ENCODE measurements around the gene LUM. TPM values are rescaled to one million over a fixed set of nuclear protein-coding genes. Genes with fewer than 3 reads are reported as not detected.

LUM gene
- total RNA-seq, 1 experiment from 2014 or later = not detected

- intact Hi-C loops (cut with micrococcal nuclease; ENCODE audit: unreplicated experiment) = loop anchor here (5.0 kb wide), 1 partner anchor 221 kb away; no protein-coding TSS in a partner anchor
- Histone ChIP-seq H3K27ac (ENCODE audit: low read depth, low read length, poor library complexity, severe bottlenecking) (no peak overlapping the region), H3K9me3 (ENCODE audit: low read depth, low read length, poor library complexity, severe bottlenecking) (no peaks in the 10 kb centered on the region), H3K27me3 (replicated peaks; ENCODE audit: insufficient read depth, low read depth, low read length, poor library complexity) (no peaks in the 10 kb centered on the region), H3K36me3 (ENCODE audit: insufficient read depth, low read length, poor library complexity, severe bottlenecking) (no peaks in the 10 kb centered on the region), H3K4me3 (ENCODE audit: low read depth, low read length, poor library complexity, severe bottlenecking) (no peak overlapping the region), H3K4me1 (ENCODE audit: insufficient read depth, low read length, poor library complexity, severe bottlenecking) (no peaks in the 10 kb centered on the region)
- no peak for DNase-seq (ENCODE audit: low spot score)
- no TSS peak for BruUV-seq (replicated peaks)
- POLR2A ChIA-PET (ENCODE audit: low non-redundant PET) = no interaction called here
- TF ChIP-seq CTCF (conservative IDR thresholded peaks at IDR 0.05; ENCODE audit: low read depth, low read length) = no peak
- TF ChIP-seq EZH2 (IDR thresholded peaks at IDR 0.05; ENCODE audit: borderline replicate concordance, low read depth, low read length, poor library complexity, severe bottlenecking) = no peak
- CTCF ChIA-PET = no interaction called here
These were observed 5.5 kb downstream of the LUM start for GRCh38 chr12:91105807-91106206.

- no peaks in the 10 kb centered on the region for H3K27me3 ChIP-seq (replicated peaks; ENCODE audit: insufficient read depth, low read depth, low read length, poor library complexity)
- intact Hi-C loops (cut with micrococcal nuclease; ENCODE audit: unreplicated experiment) = loop anchor here (5.0 kb wide), 1 partner anchor 222 kb away; no protein-coding TSS in a partner anchor
- H3K27ac ChIP-seq (ENCODE audit: low read depth, low read length, poor library complexity, severe bottlenecking) = no peak overlapping the region
- BruUV-seq (replicated peaks) = no TSS peak
- H3K4me1 ChIP-seq (ENCODE audit: insufficient read depth, low read length, poor library complexity, severe bottlenecking) = no peaks in the 10 kb centered on the region
- H3K9me3 ChIP-seq (ENCODE audit: low read depth, low read length, poor library complexity, severe bottlenecking) = no peaks in the 10 kb centered on the region
- TF ChIP-seq EZH2 (IDR thresholded peaks at IDR 0.05; ENCODE audit: borderline replicate concordance, low read depth, low read length, poor library complexity, severe bottlenecking) = no peak
- TF ChIP-seq CTCF (conservative IDR thresholded peaks at IDR 0.05; ENCODE audit: low read depth, low read length) = no peak
- no peak for DNase-seq (ENCODE audit: low spot score)
- CTCF ChIA-PET = no interaction called here
- H3K36me3 ChIP-seq (ENCODE audit: insufficient read depth, low read length, poor library complexity, severe bottlenecking) = no peaks in the 10 kb centered on the region
- POLR2A ChIA-PET (ENCODE audit: low non-redundant PET) = no interaction called here
- H3K4me3 ChIP-seq (ENCODE audit: low read depth, low read length, poor library complexity, severe bottlenecking) = no peak overlapping the region
These were observed 6.4 kb downstream of the LUM start for GRCh38 chr12:91104812-91105466.

GRCh38 chr12:91103624-91104023 is 7.7 kb downstream of the LUM start:
- BruUV-seq (replicated peaks) = no TSS peak

More at GRCh38 chr12:91103624-91104023, 7.7 kb downstream of the LUM start:
- no peaks in the 10 kb centered on the region for H3K27me3 ChIP-seq (replicated peaks; ENCODE audit: insufficient read depth, low read depth, low read length, poor library complexity)
- intact Hi-C loops (cut with micrococcal nuclease; ENCODE audit: unreplicated experiment) = no loop called here
- H3K36me3 ChIP-seq (ENCODE audit: insufficient read depth, low read length, poor library complexity, severe bottlenecking) = no peaks in the 10 kb centered on the region
- ChIA-PET POLR2A (ENCODE audit: low non-redundant PET) (no interaction called here), CTCF (no interaction called here)
- no peak overlapping the region for H3K4me3 ChIP-seq (ENCODE audit: low read depth, low read length, poor library complexity, severe bottlenecking)
- no peaks in the 10 kb centered on the region for H3K9me3 ChIP-seq (ENCODE audit: low read depth, low read length, poor library complexity, severe bottlenecking)
- H3K27ac ChIP-seq (ENCODE audit: low read depth, low read length, poor library complexity, severe bottlenecking) = no peak overlapping the region
- H3K4me1 ChIP-seq (ENCODE audit: insufficient read depth, low read length, poor library complexity, severe bottlenecking) = no peaks in the 10 kb centered on the region
- no peak for DNase-seq (ENCODE audit: low spot score)
- TF ChIP-seq EZH2 (IDR thresholded peaks at IDR 0.05; ENCODE audit: borderline replicate concordance, low read depth, low read length, poor library complexity, severe bottlenecking) (no peak), CTCF (conservative IDR thresholded peaks at IDR 0.05; ENCODE audit: low read depth, low read length) (no peak)
